ENCODE data around the gene SRD5A1.

DNA sequence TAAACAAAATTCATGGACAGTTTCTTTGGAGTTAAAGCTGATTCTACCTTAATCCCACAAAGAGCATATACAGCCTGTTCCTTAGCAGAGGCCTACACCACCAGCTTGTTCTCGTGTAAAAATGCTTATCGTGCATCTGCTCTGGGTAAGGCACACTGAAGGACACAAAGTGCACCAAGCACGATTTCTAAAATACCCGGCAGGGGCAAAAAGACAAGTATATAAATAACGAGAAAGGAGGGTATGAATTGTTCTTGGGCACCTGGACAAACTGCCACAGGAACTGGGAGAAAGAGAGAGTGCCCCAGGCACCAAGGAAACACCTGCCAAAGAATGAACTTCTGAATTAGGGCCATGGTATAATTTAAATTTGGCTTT, 25.7 kb upstream of the SRD5A1 start:
- TF ChIP-seq, protein P1, sequence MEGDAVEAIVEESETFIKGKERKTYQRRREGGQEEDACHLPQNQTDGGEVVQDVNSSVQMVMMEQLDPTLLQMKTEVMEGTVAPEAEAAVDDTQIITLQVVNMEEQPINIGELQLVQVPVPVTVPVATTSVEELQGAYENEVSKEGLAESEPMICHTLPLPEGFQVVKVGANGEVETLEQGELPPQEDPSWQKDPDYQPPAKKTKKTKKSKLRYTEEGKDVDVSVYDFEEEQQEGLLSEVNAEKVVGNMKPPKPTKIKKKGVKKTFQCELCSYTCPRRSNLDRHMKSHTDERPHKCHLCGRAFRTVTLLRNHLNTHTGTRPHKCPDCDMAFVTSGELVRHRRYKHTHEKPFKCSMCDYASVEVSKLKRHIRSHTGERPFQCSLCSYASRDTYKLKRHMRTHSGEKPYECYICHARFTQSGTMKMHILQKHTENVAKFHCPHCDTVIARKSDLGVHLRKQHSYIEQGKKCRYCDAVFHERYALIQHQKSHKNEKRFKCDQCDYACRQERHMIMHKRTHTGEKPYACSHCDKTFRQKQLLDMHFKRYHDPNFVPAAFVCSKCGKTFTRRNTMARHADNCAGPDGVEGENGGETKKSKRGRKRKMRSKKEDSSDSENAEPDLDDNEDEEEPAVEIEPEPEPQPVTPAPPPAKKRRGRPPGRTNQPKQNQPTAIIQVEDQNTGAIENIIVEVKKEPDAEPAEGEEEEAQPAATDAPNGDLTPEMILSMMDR (IDR thresholded peaks at IDR 0.05) = no peak
- no peak for TF ChIP-seq SIN3A (IDR thresholded peaks at IDR 0.05; ENCODE audit: borderline replicate concordance, insufficient read depth, low read depth, low read length)
- no peak for TF ChIP-seq POLR2AphosphoS5 (IDR thresholded peaks at IDR 0.05; ENCODE audit: low read depth, low read length)
- TF ChIP-seq, protein P2, sequence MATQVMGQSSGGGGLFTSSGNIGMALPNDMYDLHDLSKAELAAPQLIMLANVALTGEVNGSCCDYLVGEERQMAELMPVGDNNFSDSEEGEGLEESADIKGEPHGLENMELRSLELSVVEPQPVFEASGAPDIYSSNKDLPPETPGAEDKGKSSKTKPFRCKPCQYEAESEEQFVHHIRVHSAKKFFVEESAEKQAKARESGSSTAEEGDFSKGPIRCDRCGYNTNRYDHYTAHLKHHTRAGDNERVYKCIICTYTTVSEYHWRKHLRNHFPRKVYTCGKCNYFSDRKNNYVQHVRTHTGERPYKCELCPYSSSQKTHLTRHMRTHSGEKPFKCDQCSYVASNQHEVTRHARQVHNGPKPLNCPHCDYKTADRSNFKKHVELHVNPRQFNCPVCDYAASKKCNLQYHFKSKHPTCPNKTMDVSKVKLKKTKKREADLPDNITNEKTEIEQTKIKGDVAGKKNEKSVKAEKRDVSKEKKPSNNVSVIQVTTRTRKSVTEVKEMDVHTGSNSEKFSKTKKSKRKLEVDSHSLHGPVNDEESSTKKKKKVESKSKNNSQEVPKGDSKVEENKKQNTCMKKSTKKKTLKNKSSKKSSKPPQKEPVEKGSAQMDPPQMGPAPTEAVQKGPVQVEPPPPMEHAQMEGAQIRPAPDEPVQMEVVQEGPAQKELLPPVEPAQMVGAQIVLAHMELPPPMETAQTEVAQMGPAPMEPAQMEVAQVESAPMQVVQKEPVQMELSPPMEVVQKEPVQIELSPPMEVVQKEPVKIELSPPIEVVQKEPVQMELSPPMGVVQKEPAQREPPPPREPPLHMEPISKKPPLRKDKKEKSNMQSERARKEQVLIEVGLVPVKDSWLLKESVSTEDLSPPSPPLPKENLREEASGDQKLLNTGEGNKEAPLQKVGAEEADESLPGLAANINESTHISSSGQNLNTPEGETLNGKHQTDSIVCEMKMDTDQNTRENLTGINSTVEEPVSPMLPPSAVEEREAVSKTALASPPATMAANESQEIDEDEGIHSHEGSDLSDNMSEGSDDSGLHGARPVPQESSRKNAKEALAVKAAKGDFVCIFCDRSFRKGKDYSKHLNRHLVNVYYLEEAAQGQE (IDR thresholded peaks at IDR 0.05; ENCODE audit: insufficient read depth in 1 of 2, low read depth in 2 of 2, low read length in 1 of 2) = no peak

All from Panc1 (cell line).